NCI-H1105 treated with DMSO at 0.1 percent for 48 hours (cell line): ENCODE data around the gene STK39.
"Not testable (repeated sequence)": the region's sequence is repeated elsewhere in the genome, so short reads cannot be mapped to it uniquely, and the experiment has no call there.

Experiments used
- DNase-seq: peaks from one replicate; lab custom pipeline; 2025; lab: John Stamatoyannopoulos, UW

The STK39 gene

DNA sequence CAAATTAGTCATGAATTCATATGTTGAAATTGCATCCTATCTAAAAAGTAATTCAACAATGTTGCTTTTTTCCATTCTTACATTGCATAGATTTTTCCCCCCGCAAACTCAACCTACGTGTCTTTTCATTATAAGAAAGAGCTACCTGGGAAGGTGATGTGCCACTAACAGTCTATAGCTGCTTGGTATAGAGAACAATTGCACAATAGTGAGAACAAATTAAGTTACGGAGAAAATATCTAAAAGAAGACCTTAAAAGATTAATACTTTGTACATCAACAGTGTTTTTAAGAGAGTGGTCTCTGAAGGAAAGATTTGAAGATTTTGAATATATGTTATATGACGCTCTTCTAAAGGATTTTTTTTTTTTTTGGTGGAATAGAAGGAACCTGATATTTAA, 111.8 kb downstream of the STK39 start:
- DNase-seq: no peak

DNA sequence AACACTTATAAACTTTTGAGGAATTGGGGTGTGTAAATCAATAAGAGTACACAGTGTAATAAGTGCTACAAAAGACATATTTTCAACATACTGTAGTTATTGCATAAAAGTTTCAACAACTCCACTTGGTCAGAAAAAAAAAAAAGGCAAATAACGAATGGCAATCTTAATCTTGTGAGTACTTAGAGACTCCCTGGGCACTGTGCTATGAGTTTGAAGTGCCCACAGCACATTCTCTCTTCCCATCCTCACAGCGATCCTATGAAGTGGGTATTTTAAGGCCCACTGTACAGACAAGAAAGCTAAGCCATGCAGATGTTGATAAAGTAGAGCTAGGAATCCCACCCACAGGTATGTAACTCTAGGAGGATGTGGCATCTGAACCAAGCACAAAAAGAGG, 112.3 kb downstream of the STK39 start:
- DNase-seq: no peak

DNA sequence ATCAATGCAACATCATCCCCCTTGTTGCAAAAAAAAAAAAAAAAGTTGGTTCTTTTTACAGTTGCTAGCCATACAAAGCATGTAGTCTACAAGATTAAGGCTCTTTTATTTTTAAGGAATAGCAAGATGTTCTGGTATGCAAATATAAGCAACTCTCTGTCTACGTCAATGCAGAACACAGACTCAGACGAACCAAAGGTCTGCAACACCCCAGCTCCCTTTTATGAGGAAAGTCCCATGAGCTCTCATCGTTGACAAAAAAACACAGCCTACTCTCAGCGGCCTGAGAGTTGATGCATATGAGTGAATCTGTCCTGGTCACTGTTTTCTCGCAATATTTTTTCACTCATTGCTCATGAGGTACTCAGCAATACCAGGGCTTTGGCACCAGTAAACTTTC, 112.9 kb downstream of the STK39 start:
- DNase-seq: no peak

DNA sequence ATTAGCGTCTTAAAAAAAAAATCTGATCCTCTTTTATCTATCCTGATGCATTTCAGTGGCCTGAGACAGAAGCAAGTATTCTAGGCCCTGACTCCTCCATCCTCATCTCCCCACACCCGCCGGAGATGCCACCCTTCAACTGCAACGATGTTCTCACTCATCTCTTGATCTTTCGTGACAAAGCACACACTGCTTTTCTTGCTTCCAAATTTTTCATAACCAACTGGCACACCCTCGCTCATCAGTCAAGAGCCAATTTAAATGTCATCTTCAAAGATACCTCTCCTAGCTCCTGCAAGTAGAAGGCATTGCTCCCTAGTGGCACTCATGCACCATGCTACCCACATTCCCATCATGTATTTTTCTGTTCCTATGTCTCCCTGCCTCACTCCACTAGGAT, 115.0 kb downstream of the STK39 start:
- DNase-seq: no peak

DNA sequence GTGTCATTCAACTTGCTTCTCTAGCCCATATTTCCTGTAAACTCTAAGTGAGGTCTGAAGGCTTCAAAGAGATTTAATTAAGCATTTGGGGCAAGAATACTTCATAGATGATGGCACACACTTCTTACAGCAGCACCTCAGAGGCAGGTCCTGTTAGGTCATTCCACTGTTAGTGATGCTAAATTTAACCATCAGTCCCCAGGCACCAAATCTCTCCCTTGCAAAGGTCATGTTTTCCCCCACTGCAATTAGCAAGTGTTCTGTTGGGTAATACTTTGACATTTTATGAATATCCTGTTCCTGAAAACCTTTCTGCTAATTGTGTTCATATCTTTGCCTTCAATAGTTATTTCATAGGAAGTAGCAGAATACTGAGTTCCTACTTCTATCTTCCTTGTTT, 117.0 kb downstream of the STK39 start:
- no peak for DNase-seq

DNA sequence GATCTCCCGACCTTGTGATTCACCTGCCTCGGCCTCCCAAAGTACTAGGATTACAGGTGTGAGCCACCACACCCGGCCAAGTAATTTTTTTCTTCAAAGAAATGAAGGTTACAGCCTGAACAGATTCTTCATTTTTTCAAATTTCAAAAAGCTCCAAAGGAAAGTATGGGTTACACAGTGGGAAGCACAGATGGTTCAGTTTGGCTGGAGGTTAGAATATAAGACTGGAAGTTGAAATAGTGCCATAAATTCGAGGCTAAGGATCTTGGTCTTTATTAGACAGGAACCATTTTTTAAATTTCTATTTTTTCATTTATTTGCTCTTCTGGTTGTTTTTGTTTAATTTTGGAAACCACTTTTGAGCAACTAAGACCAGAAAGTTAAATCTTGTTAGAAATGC, 120.0 kb downstream of the STK39 start:
- no peak for DNase-seq

DNA sequence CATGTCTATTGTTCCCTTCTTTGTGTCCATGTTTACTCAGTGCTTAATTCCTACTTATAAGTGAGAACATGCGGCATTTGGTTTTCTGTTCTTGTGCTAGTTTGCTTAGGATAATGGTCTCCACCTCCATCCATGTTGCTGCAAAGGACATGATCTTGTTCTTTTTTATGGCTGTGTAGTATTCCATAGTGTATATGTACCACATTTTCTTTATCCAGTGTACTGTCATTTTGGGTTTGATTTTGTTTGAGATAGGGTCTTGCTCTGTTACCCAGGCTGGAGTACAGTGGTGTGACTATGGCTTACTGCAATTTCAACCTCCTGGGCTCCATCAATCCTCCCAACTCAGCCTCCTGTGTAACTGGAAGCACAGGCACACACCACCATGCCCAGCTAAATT, 125.2 kb downstream of the STK39 start:
- DNase-seq: not testable (repeated sequence)

DNA sequence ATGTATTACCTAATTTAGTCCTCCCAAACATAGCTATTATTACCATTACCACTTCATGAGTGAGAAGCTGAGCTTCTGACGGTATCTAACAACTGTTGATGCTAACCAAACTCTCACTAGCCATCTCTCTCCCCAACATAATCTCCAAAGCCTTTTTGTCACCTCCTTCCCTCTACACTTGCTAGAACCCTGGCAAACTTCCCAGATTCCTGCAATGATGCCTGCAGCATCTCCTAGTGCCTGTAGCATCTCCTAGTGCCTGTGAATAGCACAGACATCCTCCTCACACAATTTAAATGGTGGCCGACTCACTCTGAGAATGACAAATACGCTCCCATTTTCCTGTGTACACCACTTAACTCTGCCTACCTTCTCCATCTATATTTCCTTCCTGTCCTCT, 126.7 kb downstream of the STK39 start:
- DNase-seq: peak; percentile 52

DNA sequence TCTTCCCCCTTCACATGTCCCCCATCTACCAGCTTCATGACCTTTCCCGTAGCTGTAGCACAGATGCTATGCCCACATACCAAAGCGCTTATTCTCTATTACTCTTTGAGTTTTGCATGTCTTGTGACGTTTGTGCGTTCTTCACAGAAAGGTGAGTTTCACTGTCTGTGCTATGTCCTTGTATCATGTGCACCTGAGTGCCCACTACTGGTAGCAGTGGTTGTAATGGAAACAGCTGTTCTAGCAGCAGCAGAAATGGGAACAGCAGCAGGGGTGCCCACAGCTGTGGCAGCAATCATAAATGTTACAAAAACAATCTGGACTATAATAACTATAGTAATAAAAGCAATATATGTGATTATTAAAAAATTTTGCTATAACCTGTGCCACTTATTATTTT, 127.1 kb downstream of the STK39 start:
- no peak for DNase-seq

DNA sequence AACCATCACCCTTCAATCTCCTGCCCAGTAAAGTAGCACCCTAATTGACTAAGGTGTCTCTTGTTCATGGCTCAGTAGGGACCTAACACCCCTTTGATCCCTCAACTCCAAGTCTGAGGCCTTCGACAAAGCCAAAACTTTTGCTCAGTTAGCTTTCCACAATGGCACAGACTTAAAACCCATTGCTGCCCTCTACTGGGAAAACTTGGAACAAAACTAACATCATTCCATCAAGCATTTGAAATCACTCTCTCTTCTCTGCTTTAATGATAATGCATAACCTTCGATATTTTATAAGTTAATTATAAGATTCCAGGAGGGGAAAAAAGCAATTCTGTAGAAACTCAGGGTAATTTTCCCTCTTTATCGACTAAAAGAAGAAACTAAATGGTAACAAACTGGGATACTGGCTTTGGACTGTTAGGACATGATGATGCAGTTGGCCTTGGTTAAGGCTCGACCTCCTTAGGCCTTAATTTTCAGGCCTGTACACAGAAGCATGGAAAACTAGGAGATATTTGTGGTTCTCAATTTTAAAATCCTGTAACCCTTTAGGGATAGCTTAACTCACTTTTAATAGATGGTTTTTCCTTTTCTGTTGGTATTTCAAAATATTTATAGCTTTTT, 127.8 kb downstream of the STK39 start:
- peak; percentile 54 for DNase-seq

DNA sequence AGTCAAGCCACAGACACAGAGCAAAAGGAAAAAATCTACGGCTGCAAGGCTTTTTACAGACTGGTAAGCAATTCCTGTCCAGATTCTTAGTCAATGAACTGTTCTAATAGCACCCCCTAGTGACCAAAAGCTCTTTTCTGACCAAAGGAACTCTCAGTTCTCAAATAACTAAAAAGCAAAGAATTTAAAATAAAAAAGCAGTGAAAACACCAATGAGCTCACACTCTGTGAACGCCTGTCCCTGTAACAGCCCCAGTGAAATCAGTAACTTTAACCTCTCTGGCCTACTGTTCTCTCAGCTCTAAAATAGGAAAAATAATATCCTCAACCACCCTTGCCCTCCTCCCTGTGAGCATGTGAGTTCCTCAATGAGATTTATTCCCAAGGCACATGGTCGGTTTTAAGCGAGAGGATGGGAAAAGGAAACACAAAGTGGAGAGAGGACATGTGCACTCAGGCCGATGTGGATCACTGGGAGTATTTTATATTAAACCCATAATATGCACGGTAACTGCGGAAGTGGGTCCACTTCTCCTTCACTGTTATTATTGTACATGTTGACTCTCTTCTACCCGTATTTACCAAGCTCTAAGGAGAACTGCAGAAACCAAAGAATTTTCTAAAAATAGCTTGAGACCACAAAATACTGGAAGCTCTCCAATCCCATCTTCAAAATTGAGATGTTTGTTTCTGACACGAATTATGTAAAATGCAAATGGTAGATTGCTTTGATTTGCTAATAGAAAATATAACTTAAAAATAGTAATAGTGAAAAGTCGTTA, 128.5 kb downstream of the STK39 start:
- peak; percentile 66 for DNase-seq

DNA sequence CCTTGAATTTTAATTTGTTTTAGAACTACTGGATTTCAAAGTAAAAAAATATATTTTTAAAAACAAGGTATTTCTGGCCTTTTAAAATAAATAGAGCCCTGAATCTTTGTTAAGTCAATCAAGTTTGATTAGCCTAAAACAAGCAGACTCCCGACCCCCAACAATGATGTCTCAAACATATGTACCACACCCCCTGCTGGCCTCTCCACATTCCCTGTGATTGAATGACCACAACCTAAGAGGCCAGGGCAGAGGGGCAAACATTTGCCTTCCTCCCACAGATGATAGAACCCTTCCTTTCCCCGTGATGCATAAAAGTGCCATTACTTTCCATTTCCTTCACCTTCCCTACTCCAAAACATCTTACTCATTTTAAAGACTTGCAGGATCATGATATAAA, 130.9 kb downstream of the STK39 start:
- DNase-seq: no peak

DNA sequence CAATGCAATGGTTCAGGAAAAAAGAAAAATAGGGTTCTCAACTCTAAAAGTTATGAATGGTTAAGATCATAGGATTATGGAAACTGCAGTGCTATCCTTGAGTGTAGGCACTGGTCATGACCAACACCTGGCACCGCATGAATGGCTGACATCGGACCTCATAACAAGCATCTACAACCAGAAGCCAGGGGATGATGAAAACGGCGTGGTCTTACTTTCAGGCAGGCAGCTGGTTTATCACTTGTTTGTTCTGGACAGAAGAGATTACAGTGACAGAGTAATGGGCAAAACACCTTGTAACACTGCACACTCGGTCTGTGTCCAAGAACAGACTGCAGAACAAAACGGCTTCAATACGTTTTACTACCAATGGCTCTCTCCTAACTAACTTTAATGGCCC, 132.8 kb downstream of the STK39 start:
- DNase-seq: no peak

DNA sequence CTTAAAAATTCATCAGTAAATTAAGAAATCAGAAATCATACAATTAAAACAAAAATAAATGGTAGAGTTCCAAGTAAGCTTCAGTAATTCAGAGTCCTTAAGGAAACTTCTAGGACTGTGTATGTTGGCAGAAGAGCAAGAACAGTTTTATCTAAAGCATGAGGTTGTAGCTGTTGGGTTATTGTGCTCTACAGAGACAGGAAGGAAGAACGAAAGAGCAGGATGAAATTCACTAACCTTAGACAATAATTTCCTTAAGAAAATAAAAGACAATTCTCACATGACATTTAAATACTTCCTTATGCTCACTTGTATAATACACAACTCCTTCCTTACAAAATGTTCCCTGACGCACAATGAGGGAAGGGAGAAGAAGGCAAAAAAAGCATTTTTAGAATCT, 133.4 kb downstream of the STK39 start:
- no peak for DNase-seq

DNA sequence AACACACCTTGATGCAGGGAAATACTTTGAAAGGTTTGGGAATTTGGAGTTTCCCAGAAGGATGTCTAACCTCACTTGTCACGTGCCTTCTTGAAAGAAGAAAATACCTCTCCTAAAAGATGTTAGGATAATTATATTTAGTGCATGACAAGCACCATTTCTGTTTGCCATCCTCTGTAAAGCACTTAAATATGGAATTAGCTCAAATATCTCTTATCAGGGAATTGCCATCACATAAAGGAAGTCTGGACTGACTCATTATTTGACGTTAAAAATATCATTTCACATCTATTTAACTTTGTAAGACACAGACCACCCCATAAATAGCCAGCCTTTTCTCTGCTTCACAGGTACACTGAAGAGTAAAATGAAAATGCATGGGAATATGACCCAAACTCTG, 140.1 kb downstream of the STK39 start:
- DNase-seq: no peak

DNA sequence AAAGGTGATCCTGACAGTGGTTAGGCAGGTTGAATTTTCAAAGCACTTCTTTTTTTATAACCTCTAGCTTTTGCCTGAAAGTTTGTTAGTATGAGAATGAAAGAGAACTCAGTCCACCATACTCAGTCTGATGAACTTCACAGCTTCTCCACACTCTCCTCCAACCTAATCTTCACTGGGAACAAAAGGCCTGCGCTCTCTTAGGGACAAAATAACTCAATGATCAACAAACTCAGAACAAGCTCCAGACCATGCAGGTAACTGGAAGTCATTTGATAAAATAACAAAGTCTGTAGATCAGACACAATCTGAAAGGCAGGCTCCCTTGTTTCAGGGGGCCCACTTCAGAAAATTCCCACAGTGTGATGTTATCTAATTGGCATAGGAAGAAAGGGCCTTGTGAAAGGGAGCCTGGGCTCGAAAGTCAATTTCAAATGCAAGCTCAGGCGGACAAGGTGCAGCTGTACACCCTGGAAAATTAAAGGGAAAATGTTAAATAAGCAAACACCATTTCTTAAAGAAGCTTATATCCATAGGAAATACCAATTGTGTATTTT, 142.2 kb downstream of the STK39 start:
- no peak for DNase-seq

DNA sequence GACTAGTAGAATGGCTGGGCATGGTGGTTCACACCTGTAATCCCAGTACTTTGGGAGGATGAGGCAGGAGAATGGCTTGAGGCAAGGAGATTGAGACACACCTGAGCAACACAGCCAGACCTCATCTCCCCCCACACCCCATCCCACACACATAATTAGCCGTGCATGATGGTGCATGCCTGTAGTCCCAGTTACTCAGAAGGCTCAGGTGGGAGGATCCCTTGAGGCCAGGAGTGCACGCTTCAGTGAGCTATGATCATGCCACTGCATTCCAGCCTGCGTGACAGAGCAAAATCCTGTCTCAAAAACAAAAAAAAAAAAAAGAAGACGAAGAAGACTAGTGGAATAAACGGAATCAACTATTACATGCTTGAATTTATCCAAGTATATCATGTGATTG, 150.0 kb downstream of the STK39 start:
- DNase-seq: no peak

DNA sequence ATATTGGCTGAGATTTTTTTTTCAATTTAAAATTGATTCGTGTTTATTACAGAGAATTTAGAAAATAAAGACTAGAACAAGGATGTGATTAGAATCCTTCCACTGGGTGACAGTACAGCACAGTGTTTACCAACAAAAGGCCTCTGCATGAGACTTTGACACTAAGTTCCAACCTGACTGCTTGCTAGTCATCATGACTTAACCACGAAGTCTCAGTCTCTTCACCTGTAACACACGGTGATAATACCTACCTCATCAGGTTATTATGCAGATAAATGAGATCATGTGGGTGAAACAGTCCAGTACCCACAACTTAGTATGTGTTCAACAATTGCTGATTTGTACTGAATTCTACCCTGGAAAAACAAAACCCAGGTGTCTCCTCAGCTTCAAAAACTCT, 151.2 kb downstream of the STK39 start:
- DNase-seq: no peak

DNA sequence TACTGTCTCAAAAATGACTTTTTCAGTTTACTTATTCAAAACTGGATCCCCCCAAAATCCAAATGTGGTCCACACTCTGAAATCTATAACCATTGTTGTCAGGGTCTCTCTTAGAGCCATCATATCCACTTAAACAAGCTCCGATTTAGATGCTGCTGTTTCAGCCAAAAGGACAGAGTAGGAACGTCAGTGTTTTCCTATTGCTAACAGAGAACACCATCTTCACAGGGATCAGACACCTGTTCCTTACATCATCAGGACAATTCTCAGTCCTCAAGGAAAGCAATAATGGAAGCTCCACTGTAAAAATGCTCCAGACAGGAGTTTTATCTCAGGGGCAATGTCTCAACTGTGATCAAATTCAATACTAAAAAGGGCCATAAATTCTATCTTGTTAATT, 155.4 kb downstream of the STK39 start:
- no peak for DNase-seq

DNA sequence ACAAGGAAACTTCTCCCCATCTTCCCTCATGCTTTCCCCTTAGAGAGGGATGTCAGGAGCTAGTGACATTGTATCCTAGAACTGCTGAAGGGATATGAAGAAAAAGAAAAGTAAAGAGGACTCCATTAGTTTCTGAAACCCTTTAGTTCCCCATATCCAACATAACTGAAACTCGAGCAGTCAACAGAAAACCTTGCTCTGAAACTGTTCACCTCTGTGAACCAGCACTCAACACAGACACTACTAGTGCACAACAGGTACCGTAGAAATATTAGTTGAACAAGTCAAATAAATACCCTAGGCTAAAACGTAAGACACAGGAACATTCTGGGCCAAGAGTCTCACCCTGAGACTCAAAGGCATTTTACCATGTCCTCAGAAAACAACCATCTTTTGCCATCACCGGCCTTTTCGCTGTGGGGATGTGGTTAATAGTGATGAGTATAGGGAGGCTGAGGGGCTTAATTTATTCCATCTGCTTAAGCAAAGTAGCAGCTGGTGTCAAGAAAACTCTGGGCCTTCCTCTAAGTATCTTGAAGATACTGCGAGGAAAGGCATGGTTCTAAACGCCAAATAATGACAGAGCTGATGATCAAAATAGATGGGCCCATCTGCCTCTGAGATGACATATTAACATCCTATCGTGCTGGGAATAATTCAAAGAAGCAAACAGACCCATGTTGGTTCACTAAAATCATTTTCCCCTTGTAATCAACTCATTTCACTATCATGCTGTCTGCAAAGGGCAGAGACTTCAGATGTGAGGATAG, 156.8 kb downstream of the STK39 start:
- no peak for DNase-seq

DNA sequence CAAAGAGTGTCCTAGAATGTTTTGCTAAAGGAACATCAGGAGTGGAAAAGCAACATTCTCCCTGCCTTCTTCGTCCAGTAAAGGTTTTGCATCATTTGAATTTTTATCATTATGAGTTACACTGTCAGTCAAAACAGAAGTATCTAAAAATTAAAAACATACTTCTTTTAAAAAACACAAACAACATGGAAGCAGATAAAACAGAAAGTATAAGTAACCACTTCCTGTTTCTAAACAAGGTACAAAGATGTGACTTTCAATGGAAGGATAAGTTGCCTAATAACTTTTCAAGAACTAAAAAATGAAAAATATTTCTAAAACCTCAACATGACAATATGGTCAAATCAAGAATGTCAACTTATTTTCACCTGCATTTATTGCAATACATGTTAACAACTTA, 158.2 kb downstream of the STK39 start:
- DNase-seq: no peak

DNA sequence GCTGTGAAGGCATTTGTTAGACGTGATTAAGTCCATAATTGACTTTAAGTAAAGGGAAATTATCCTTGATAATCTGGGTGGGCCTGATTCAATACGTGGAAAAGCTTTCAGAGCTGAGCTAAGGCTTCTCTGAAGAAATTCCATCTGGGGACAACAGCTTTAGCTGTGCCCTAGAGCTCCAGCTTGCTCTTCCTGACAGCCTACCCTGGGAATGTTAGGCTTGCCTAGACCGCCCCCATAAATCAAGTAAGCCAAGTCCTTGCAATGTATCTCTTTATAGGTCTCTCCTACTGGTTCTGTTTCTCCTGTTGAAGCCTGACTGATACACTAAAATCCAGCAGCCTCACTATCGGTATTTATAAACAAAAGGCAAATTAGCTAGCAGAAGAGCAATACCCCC, 160.0 kb downstream of the STK39 start:
- no peak for DNase-seq

DNA sequence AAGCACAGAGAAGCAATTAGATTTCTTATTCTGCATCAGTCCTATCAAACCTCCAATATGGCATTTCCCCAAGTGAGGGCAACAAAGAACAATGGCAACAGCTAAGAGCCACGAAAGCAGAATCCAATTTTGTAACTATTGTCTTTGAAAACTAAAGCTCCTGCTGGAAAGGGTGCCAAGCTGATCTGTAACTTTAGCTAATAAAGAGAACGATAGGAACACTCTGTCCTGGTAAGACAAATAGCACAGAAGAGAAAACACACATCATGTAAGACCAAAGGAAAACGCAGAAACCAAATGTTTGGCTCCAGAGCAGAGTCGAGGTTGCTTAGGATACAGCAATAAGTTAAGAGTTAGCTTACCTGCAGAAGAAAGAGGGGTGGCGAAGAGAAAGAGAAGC, 160.5 kb downstream of the STK39 start:
- no peak for DNase-seq
